ENCODE measurements around the gene AFAP1. TPM values are rescaled to one million over a fixed set of nuclear protein-coding genes. Genes with fewer than 3 reads are reported as not detected.

Gene AFAP1
- total RNA-seq, 1 donor from 2014 or later = 67.9 TPM

GRCh38 chr4:7959078-7959477 lies 19.4 kb upstream of the AFAP1 start:
- no peaks in the 10 kb centered on the region for H3K79me2 ChIP-seq (ENCODE audit: insufficient read depth, low read length)
- Mint-ChIP-seq H3K36me3 (ENCODE audit: low read depth, unreplicated experiment) (peaks cover 3% of the 10 kb centered on the region), H3K27ac (ENCODE audit: unreplicated experiment) (no peak overlapping the region), H3K4me3 (ENCODE audit: unreplicated experiment) (no peak overlapping the region), H3K9me3 (ENCODE audit: unreplicated experiment) (no peaks in the 10 kb centered on the region), H3K4me1 (ENCODE audit: low read depth, unreplicated experiment) (peaks cover 3% of the 10 kb centered on the region), H3K27me3 (ENCODE audit: low read depth, unreplicated experiment) (peaks cover 18% of the 10 kb centered on the region)
- H3K9me3 ChIP-seq (ENCODE audit: insufficient read depth, low read depth, low read length) = no peaks in the 10 kb centered on the region
- H3K9ac ChIP-seq (ENCODE audit: low read length) = no peak overlapping the region
- H3K27me3 ChIP-seq (ENCODE audit: insufficient read depth, low read length) = peaks cover 5% of the 10 kb centered on the region
- TF ChIP-seq EZH2 (IDR thresholded peaks at IDR 0.05; ENCODE audit: insufficient read depth, low read length) (no peak), CTCF (IDR thresholded peaks at IDR 0.05; ENCODE audit: insufficient read depth, low read depth, low read length) (no peak)
- no peak for DNase-seq (ENCODE audit: low read depth)
- no peak overlapping the region for H3K27ac ChIP-seq (ENCODE audit: low read depth, low read length)
- H3K36me3 ChIP-seq (ENCODE audit: insufficient read depth, low read length) = no peaks in the 10 kb centered on the region
- FAIRE-seq = no peak
- no peak overlapping the region for H2AFZ ChIP-seq (ENCODE audit: low read depth, low read length)
- no peak overlapping the region for H3K4me2 ChIP-seq (ENCODE audit: low read length)
- no peaks in the 10 kb centered on the region for H4K20me1 ChIP-seq (ENCODE audit: insufficient read depth, low read length)
- peaks cover 25% of the 10 kb centered on the region for H3K4me1 ChIP-seq (ENCODE audit: insufficient read depth, low read length)
- no peak overlapping the region for H3K4me3 ChIP-seq (ENCODE audit: insufficient read depth, low read depth, low read length)

- Mint-ChIP-seq H3K9me3 (ENCODE audit: unreplicated experiment) (peaks cover under 1% of the 10 kb centered on the region), H3K4me1 (ENCODE audit: low read depth, unreplicated experiment) (peaks cover 3% of the 10 kb centered on the region), H3K36me3 (ENCODE audit: low read depth, unreplicated experiment) (no peaks in the 10 kb centered on the region), H3K27me3 (ENCODE audit: low read depth, unreplicated experiment) (peaks cover 7% of the 10 kb centered on the region), H3K4me3 (ENCODE audit: unreplicated experiment) (no peak overlapping the region), H3K27ac (ENCODE audit: unreplicated experiment) (no peak overlapping the region)
- Histone ChIP-seq H3K9ac (ENCODE audit: low read length) (no peak overlapping the region), H3K27ac (ENCODE audit: low read depth, low read length) (no peak overlapping the region), H4K20me1 (ENCODE audit: insufficient read depth, low read length) (no peaks in the 10 kb centered on the region), H3K27me3 (ENCODE audit: insufficient read depth, low read length) (no peaks in the 10 kb centered on the region), H3K36me3 (ENCODE audit: insufficient read depth, low read length) (no peaks in the 10 kb centered on the region), H3K9me3 (ENCODE audit: insufficient read depth, low read depth, low read length) (no peaks in the 10 kb centered on the region), H3K4me2 (ENCODE audit: low read length) (no peak overlapping the region), H2AFZ (ENCODE audit: low read depth, low read length) (no peak overlapping the region), H3K4me1 (ENCODE audit: insufficient read depth, low read length) (peaks cover 25% of the 10 kb centered on the region), H3K79me2 (ENCODE audit: insufficient read depth, low read length) (no peaks in the 10 kb centered on the region), H3K4me3 (ENCODE audit: insufficient read depth, low read depth, low read length) (no peak overlapping the region)
- DNase-seq (ENCODE audit: low read depth) = no peak
- no peak for TF ChIP-seq CTCF (IDR thresholded peaks at IDR 0.05; ENCODE audit: insufficient read depth, low read depth, low read length)
- no peak for TF ChIP-seq EZH2 (IDR thresholded peaks at IDR 0.05; ENCODE audit: insufficient read depth, low read length)
- FAIRE-seq = no peak
Measured at GRCh38 chr4:7956934-7957656, 17.4 kb upstream of the AFAP1 start.

- H3K27ac ChIP-seq (ENCODE audit: low read depth, low read length) = peak overlapping the region; percentile 13
- Mint-ChIP-seq H3K4me1 (ENCODE audit: low read depth, unreplicated experiment) (peaks cover 3% of the 10 kb centered on the region), H3K9me3 (ENCODE audit: unreplicated experiment) (peaks cover 6% of the 10 kb centered on the region), H3K27me3 (ENCODE audit: low read depth, unreplicated experiment) (peaks cover 7% of the 10 kb centered on the region), H3K36me3 (ENCODE audit: low read depth, unreplicated experiment) (no peaks in the 10 kb centered on the region), H3K4me3 (ENCODE audit: unreplicated experiment) (no peak overlapping the region), H3K27ac (ENCODE audit: unreplicated experiment) (no peak overlapping the region)
- peak overlapping the region; percentile 6 for H3K4me2 ChIP-seq (ENCODE audit: low read length)
- no peak overlapping the region for H3K4me3 ChIP-seq (ENCODE audit: insufficient read depth, low read depth, low read length)
- H2AFZ ChIP-seq (ENCODE audit: low read depth, low read length) = peak overlapping the region; percentile 12
- H3K27me3 ChIP-seq (ENCODE audit: insufficient read depth, low read length) = no peaks in the 10 kb centered on the region
- H4K20me1 ChIP-seq (ENCODE audit: insufficient read depth, low read length) = no peaks in the 10 kb centered on the region
- no peak overlapping the region for H3K9ac ChIP-seq (ENCODE audit: low read length)
- no peak for TF ChIP-seq EZH2 (IDR thresholded peaks at IDR 0.05; ENCODE audit: insufficient read depth, low read length)
- no peak for TF ChIP-seq CTCF (IDR thresholded peaks at IDR 0.05; ENCODE audit: insufficient read depth, low read depth, low read length)
- H3K4me1 ChIP-seq (ENCODE audit: insufficient read depth, low read length) = peaks cover 24% of the 10 kb centered on the region
- no peaks in the 10 kb centered on the region for H3K79me2 ChIP-seq (ENCODE audit: insufficient read depth, low read length)
- FAIRE-seq (no peak), DNase-seq (ENCODE audit: low read depth) (peak; percentile 70)
- H3K9me3 ChIP-seq (ENCODE audit: insufficient read depth, low read depth, low read length) = peaks cover 3% of the 10 kb centered on the region
- H3K36me3 ChIP-seq (ENCODE audit: insufficient read depth, low read length) = no peaks in the 10 kb centered on the region
Measured at GRCh38 chr4:7956270-7956808, 16.7 kb upstream of the AFAP1 start.

Data from astrocyte (in vitro differentiated cells and primary cell).